ENCODE results near the gene GABRR3. TPM values are rescaled to one million over a fixed set of nuclear protein-coding genes. Genes with fewer than 3 reads are reported as not detected.

GABRR3 gene
- total and polyA plus RNA-seq, 12 donors, result not detected

DNA sequence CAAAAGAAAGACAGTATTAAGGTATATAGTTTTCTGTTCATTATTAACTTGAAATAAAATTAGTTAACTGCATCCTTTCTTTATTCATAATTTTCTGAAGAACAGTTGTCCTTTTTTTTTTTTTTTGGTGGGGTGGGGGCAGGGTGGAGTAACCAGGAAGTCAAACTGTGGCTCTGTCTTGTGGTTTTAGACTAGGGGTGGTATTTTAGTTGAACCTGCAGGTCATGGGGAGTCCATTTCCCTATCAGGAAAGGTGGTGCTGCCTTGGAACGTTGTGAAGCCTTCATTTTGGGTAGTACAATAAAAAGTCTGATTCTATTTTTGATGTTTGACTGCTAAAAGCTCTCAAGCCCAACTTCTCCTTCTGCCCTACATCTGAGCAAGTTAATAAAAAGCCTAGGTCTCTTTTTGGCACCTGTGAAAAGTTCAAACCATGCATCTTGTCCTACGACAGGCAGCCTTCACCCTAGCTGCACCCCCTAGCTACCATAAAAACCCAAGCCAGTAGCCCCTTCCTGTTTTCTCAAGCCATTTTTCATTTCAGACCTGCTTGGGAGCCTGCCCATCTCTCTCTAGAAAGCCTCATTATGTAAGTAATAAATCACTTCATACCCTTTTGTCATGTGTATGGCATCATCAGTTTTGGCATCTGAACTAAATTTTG, 31.7 kb downstream of the GABRR3 start:
- intact Hi-C loops (cut with DNase I), result no loop called here
- Histone ChIP-seq H3K4me3 (no peak overlapping the region), H3K9me3 (no peaks in the 10 kb centered on the region), H3K27ac (no peak overlapping the region), H3K4me1 (no peaks in the 10 kb centered on the region), H3K27me3 (no peaks in the 10 kb centered on the region), H3K36me3 (no peaks in the 10 kb centered on the region)
- DNase-seq, result no peak
- TF ChIP-seq, protein P1, sequence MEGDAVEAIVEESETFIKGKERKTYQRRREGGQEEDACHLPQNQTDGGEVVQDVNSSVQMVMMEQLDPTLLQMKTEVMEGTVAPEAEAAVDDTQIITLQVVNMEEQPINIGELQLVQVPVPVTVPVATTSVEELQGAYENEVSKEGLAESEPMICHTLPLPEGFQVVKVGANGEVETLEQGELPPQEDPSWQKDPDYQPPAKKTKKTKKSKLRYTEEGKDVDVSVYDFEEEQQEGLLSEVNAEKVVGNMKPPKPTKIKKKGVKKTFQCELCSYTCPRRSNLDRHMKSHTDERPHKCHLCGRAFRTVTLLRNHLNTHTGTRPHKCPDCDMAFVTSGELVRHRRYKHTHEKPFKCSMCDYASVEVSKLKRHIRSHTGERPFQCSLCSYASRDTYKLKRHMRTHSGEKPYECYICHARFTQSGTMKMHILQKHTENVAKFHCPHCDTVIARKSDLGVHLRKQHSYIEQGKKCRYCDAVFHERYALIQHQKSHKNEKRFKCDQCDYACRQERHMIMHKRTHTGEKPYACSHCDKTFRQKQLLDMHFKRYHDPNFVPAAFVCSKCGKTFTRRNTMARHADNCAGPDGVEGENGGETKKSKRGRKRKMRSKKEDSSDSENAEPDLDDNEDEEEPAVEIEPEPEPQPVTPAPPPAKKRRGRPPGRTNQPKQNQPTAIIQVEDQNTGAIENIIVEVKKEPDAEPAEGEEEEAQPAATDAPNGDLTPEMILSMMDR (IDR thresholded peaks at IDR 0.05), result no peak
- WGBS, 2 donors, result 59 to 74% methylated on average over 2 of the region's 2 CpGs
- ATAC-seq, result no peak

DNA sequence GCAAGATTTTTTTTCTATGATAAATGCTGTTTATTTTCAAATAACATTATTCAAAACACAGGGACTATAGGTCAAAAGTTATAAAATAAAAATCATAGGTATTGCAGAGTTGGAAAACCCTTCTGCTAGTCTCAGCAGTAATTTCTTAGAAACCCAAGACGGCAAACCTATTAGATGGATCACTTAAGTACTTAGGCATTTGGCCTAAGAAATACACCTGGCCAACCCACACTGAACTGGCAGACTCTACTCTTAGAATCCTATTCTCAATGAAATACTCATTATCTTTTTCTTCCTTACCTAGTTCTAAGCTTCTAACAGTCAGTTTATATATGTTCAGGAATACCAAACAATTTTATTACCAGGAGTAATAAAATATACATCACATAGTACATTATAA, 32.4 kb downstream of the GABRR3 start:
- no peaks in the 10 kb centered on the region for H3K4me1 ChIP-seq
- ATAC-seq (no peak), DNase-seq (no peak)
- H3K9me3 ChIP-seq, result no peaks in the 10 kb centered on the region
- no peaks in the 10 kb centered on the region for H3K36me3 ChIP-seq
- no peak overlapping the region for H3K27ac ChIP-seq
- intact Hi-C loops (cut with DNase I), result no loop called here
- TF ChIP-seq, protein P1 (IDR thresholded peaks at IDR 0.05), result no peak
- no peak overlapping the region for H3K4me3 ChIP-seq
- no peaks in the 10 kb centered on the region for H3K27me3 ChIP-seq
- 87 to 97% methylated on average over 1 of the region's 1 CpG for WGBS, 2 donors

DNA sequence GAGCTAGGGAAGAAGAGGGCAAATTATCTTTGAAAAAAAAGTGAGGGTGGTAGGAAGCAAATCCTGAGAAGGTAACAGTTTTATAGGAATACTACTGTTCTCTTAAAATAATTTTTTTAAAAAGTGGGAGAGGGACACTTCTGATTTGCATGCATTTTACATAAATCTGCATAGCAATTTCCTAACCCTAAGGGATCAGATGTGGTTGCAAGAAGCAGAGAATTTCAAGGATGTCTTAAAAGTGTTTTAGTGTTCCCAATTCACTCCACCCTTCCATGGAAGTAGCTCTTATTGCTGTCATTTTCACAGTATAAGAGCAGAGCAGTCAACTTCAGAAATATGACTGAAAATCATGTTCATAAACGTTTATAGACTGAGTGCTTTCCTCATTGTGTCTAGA, 35.1 kb downstream of the GABRR3 start:
- TF ChIP-seq, protein P1 (IDR thresholded peaks at IDR 0.05), result no peak
- ATAC-seq, result no peak
- intact Hi-C loops (cut with DNase I), result no loop called here
- no peaks in the 10 kb centered on the region for H3K36me3 ChIP-seq
- no peak for DNase-seq
- H3K4me1 ChIP-seq, result no peaks in the 10 kb centered on the region
- no peaks in the 10 kb centered on the region for H3K27me3 ChIP-seq
- no peak overlapping the region for H3K4me3 ChIP-seq
- WGBS, 2 donors, result 30 to 48% methylated on average over 1 of the region's 1 CpG
- no peaks in the 10 kb centered on the region for H3K9me3 ChIP-seq
- H3K27ac ChIP-seq, result no peak overlapping the region

DNA sequence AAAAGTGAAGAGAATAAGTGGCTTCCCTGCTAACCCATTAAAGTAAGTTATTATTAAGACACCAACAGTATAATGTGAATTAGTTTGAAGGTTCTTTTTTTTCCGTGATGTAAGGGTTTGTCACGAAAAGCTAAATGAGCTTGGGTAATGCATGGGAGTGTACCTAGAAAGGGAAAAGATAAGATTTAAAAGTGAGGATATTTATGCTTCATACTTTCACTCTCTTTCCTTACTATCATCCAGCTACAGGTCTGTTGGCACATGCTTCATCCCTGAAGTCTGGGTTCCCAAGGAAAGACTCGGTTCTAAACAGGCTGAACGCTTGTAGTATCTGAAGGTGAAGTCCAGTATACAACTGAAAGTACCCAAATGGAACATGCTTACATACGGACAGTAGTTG, 36.0 kb downstream of the GABRR3 start:
- WGBS, 2 donors, result 88 to 93% methylated on average over 5 of the region's 5 CpGs
- no peak overlapping the region for H3K27ac ChIP-seq
- H3K27me3 ChIP-seq, result no peaks in the 10 kb centered on the region
- no peaks in the 10 kb centered on the region for H3K4me1 ChIP-seq
- DNase-seq, result no peak
- H3K36me3 ChIP-seq, result no peaks in the 10 kb centered on the region
- TF ChIP-seq, protein P1 (IDR thresholded peaks at IDR 0.05), result no peak
- no peaks in the 10 kb centered on the region for H3K9me3 ChIP-seq
- ATAC-seq, result no peak
- intact Hi-C loops (cut with DNase I), result no loop called here
- H3K4me3 ChIP-seq, result no peak overlapping the region
